ENCODE results near the gene ANKRD11. TPM values are rescaled to one million over a fixed set of nuclear protein-coding genes. Genes with fewer than 3 reads are reported as not detected.

ANKRD11 gene
- total RNA-seq, 1 experiment from 2014 or later, result 266 TPM

GRCh38 chr16:89395150-89396142 is 94.9 kb downstream of the ANKRD11 start (continued):
- TF ChIP-seq ATF3 (IDR thresholded peaks at IDR 0.05), result no peak

- ChIA-PET POLR2A (no interaction called here), RAD21 (ENCODE audit: low non-redundant PET in 1 of 2, low total read pairs in 2 of 2, uncharacterized antibody in 2 of 2, unreplicated experiment in 2 of 2) (no interaction called here), CTCF (no interaction called here)
- Histone ChIP-seq H3K36me3 (ENCODE audit: control insufficient read depth in 1 of 2, insufficient read depth in 2 of 2, low read length in 2 of 2) (no peaks in the 10 kb centered on the region), H3K9me2 (ENCODE audit: insufficient read depth) (no peaks in the 10 kb centered on the region), H3K4me2 (ENCODE audit: low read length) (no peak overlapping the region), H3K4me3 (replicated peaks in 1 of 2; ENCODE audit: low read depth in 1 of 2, low read length in 2 of 2) (no peak overlapping the region), H3K4me1 (ENCODE audit: control insufficient read depth in 1 of 2, insufficient read depth in 2 of 2, low read length in 2 of 2) (no peaks in the 10 kb centered on the region), H4K20me1 (ENCODE audit: insufficient read depth) (peaks cover 50% of the 10 kb centered on the region; the same call in 1 of the 2 replicates), H3K79me2 (ENCODE audit: insufficient read depth, low read length) (peaks cover 96% of the 10 kb centered on the region), H3K9ac (ENCODE audit: low read length) (no peak overlapping the region), H3K27me3 (ENCODE audit: insufficient read depth, low read length) (no peaks in the 10 kb centered on the region), H2AFZ (ENCODE audit: low read depth, low read length, poor library complexity, severe bottlenecking) (no peak overlapping the region), H3K27ac (ENCODE audit: low read depth, low read length) (no peak overlapping the region), H3K9me3 (ENCODE audit: control insufficient read depth in 1 of 2, insufficient read depth in 1 of 2, low read depth in 1 of 2, low read length in 2 of 2) (no peaks in the 10 kb centered on the region)
- no TSS peak for BruUV-seq (replicated peaks)
- ATAC-seq, result peak; percentile 44
- DNase-seq (ENCODE audit: low read depth, low spot score), result no peak
- TF ChIP-seq POLR2AphosphoS5 (IDR thresholded peaks at IDR 0.05; ENCODE audit: low read depth, low read length) (peak; percentile 21; the same call in 1 of the 2 replicates), EZH2phosphoT487 (IDR thresholded peaks at IDR 0.05; ENCODE audit: borderline replicate concordance) (no peak)
- intact Hi-C loops (cut with micrococcal nuclease), result no loop called here
Observed at GRCh38 chr16:89393738-89394406, 96.5 kb downstream of the ANKRD11 start.

Measured in HCT116 (cell line).